GM21825 (cell line): Measurements from ENCODE around the gene ADAMTS17.

Source experiments
- ATAC-seq: cut with Tn5 transposase; IDR thresholded peaks from one replicate; pipeline ENCODE4 v1.9.1; 2021; ENCODE audit warnings: mild to moderate bottlenecking, moderate library complexity; ENCODE audit not compliant: unreplicated experiment

ADAMTS17 gene

DNA sequence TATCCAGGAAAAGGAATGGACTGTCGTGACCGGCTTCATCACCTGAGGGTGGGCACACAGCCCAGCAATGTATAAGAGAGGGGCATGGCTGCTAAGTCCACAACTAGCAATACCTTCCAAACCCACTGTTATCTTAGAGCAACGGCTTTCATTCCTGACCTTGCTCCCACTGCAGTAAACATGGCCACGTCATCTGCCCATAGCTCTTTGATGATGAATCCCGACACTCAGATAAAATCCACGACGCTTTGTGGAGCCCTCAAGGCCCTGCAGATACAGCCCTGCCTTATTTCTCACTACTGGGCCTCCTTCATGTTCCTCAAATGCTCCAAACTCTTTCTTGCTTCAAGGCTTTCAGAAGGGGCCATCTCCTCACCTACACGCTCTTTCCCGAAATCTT is 114.0 kb downstream of the ADAMTS17 start:
- ATAC-seq: no peak

DNA sequence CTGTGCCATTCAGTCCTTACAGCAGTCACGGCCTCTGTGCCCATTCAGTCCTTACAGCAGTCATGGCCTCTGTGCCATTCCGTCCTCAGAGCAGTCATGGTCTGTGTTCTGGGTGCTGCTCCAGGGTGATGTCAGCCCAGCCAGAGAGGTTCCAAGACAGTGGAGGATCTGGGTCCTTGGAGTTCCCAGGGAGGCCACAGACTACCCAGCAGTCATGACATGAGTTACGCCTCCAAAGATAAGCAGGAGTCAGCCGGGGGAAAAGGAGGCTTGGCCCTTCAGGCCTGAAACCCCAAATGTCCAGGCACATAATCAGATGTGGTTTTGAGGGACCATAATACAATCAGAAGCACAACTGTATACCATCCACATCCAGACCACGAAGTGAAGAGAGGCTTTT is 115.7 kb downstream of the ADAMTS17 start:
- no peak for ATAC-seq

DNA sequence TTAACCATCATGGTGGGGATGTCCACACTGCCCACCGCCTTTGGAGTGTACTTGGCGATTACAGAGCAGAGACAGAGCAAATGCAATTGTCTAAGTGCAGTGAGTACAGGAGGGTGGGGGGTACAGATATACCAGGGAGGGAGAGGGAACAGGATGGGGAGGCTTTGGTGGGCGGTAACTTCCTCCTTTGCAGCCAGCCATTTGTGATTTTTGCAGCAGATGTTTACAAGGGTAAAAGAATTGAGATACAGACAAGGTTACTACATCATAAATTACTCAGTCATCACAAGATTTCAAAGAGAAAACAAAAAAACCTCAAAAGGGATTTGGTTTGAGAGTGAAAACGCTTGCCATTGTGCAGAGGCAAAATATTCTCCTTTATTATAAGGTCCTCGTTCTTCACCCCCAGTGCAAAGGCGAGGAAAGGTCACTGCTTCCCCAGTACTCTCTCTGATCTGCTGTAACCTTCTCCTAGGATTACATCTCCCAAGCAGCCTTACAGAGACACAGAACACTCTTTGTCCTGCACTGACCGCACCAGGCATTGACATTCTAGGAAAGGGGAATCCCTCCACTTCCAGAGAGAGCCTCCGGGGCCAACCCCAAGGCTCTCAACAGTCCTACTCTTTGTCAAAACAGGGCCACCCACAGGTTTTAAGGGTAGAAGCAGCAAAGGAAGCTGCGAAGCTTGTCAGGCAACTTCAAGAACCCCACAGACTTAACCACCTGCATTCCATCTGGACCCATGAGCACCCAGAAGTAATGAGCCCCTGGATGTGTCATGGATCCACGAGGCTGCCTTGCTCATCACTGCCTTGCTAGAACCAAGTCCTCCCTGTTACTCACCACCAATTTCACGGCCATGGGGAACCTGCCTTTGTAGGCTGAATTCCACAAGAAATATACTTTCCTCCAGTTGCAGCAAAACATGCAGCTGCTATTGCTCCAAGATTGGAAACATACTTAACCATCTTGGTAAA is 117.3 kb downstream of the ADAMTS17 start:
- ATAC-seq: no peak

DNA sequence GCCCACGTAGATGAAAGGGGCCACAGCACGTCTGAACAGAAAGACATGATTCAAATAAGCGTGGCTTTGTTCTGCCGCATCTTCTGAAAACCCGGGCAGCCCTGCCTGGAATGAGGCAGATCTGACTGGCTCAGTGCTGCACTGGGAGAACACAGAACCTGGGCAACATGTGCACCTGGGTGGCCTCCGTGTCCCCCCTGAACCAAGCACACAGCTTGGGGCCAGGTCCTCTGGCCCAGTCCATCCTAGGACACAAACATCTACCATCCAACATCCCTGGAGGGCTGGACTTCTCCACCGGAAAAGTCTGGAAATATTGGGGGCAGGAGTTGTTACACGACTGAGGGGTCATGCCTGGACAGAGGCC is 119.4 kb downstream of the ADAMTS17 start:
- ATAC-seq: no peak

DNA sequence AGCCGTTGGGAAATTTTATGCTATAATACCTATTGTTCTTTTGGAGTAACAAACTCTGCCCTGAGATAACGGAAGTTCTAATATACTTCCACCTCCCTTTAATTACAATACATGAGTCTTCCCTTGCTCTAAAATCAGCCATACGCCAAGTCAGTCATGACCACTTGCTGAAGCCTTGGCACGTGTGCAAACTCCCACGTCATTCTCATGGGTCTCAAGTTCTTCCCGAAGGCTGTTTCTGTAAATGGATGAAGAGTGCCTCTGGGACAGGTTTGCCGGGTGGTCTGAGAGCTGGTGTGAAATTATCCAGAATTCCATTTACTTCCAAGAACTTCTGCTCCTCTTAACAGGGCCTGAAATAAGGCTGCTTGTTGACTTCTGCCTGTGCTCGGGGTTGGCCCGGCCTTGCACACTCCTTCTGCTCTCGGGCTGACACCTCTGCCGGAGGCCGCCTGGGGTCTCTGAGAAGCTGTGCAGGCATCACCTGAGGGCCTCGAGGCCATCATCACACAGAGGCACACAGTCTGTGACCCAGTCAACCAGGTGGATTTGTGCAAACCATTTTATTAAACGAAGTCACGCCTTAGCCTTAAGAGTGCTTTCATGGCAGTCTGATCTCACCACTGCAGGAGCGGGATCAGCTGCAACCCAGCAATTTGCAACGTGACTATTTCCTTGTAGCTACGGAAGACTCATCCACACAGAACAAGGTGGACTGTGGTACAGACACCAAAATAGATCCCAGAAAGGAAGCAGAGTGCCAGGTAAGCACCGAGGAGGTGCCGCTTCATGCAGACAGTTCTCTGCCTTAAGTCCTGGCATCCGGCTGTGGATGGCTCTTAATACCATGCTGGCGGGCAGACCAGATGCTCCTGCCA is 120.1 kb downstream of the ADAMTS17 start:
- no peak for ATAC-seq

DNA sequence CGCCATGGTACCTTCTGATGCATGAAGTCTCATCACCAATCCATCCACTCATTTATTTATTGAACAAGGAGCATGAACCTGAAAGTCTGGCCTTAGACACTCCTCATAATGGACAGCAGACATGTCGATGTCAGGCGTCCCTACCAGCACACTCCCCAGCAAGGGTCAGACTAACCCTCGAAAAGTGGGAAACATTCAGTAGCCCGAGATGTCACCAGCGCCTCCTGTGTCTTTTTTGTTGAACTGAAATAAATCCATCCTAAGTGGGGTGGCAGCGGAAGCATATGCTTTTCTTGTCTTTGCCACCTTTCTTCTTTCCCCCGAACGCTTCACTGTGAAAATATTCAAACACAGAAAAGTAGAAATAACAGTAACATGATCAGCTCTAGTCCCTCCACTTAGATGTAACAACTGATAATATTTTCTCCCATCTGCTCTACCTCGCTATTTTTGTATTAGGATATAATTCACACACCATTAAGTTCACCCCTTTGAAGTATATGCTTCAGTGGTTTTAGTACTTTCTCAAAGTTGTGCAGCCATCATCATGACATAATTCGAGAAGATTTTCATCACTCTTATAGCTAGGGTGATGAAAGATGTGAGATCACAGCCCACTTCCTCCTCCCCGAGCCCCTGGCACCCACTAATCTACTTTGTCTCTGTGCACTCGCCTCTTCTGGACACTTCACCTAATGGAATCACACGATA is 121.6 kb downstream of the ADAMTS17 start:
- no peak for ATAC-seq

DNA sequence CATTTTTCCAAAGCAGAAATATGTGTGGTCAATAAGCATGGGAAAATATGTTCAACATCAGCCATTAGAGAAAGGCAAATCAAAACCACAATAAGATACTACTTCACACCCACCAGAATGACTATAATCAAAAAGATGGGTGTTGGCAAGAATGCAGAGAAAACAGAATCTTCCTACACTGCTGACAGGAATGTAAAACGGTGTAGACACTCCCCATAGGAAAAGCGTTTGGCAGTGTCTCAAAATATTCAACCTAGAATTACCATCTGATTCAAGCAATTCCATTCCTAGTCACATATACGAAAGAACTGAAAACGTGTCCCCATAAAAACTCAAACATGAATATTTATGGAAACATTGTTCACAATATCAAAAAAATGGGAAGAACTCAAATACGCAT is 123.3 kb downstream of the ADAMTS17 start:
- ATAC-seq: no peak

DNA sequence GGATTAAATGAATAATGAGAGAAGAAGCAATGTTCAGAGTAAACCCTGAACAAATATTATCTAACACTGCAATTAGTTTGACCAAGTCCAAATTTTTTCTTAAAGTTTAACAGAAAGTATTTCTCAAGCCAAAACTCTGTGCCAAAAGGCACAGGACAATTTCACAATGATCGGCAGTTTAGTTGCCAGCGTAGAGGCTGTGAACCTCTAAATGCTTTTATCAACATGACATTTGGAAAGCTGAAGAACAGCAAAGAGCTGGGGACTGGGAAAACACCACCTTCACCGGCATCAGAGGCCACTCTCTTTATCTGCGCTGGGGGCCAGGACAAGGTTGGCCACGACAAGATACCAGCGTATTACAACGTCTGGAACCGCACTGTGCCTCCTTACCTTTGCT is 125.6 kb downstream of the ADAMTS17 start:
- ATAC-seq: no peak

DNA sequence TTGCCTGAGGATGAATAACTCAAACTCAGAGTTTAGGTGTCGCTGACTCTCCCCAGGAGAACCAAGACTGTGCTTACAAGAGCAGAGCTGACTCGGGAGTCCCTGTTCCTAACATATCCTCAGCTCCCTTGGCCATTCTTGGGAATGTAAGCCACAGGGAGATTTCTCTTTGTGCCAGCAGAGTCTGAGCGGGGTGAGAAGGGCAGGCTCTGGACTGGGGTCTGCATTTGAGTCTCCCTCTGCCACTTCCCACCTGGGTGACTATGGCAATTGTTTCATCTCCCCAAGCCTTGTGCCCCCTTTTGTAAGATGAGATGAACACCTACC is 126.0 kb downstream of the ADAMTS17 start:
- no peak for ATAC-seq

DNA sequence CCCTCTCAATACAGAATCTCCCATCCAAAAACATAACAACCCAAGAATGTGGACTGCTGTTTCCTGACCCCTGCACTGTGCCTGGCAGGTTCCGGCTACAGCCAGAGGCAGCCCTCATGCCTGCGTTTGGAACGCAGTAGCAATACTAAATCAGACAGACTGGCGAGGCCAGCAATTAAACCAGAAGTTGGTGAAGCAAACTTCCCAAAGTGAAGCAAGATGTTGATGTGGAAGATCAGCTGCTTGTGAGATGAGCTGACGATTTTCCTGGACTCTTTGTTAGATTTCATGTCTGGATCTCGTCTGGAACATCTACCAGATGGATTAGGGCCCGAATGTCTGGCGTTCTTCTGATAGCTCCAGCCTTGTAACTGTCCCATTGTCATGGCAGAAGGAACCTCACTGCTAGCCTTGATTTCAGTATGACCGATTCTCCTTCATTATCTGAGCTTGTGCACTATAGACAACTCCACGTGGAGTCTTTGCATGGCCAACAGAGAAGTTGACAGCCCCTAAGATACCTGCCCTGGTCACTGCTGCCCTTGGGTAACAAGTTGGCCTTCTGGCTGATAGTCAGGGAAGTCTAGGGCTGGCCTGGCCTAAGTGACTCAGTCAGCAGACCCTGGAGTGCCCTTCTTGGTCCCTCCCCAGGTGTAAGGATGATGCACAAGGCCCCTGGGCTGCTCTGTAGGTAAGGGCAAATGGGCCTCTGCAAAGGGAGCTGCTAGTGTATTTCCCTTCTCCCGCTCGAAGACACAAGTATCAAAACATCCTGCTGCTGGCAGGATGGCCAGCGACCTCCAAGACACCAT is 126.5 kb downstream of the ADAMTS17 start:
- no peak for ATAC-seq

DNA sequence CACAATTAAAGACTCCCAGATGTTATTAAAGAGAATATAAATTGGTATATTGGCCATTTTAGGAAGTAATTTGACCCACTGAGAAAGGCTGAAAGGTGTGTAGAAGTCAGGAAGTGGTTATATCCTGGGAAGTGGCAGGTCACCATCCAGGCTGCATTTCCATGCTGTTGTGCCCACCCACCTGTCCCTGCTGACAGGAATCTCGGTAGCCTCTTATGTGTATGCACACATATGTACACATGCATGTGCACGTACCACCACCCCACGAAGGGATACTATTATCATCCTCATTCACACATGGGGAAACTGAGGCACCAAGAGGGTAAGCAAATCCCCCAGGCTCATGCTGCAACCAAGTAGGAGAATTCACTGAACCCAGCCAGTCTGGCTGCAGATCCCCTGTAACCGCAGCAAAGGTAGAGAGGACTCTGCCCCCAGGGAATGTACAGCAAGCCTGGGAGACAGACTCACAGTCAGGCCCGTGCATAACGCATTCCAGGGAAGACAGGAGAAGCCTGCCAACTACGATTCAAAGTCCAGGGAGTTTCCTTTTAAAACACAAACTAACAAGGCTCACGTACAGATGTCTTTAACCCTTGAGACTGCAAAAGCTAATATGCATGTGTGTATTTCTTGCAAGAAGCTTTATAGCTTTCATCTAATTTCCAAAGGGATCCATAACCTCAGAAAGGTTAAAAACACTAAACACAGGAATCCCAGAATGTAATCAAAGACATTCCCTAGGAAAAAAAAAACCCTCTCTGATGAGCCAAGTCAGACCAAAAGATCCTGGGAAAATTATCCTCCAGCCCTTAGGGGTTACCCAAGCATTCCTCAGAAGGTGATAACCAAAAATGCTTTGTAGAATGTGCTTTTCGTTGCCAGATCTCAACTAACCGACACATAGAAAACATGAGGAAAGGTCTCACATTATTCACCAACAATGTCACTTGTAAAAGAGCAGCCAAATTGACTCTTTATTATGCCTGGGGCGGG is 129.6 kb downstream of the ADAMTS17 start:
- no peak for ATAC-seq

DNA sequence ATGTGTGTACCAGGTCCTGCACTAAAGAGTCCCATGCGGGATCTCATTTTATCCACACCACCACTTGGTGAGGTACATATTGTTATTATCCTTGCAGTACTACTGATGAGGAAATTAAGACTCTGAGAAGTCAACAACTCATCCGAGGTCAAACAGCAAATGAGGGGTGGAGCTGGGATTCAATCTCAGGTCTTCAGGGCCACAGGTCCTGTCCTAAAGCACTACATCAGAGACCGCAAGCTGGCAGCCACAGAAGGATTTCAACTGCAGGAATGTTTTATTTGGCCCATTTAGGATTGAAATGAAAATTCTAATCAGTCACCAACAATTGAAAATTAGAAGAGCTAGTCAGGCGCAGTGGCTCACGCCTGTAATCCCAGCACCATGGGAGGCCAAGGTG is 131.4 kb downstream of the ADAMTS17 start:
- no peak for ATAC-seq

DNA sequence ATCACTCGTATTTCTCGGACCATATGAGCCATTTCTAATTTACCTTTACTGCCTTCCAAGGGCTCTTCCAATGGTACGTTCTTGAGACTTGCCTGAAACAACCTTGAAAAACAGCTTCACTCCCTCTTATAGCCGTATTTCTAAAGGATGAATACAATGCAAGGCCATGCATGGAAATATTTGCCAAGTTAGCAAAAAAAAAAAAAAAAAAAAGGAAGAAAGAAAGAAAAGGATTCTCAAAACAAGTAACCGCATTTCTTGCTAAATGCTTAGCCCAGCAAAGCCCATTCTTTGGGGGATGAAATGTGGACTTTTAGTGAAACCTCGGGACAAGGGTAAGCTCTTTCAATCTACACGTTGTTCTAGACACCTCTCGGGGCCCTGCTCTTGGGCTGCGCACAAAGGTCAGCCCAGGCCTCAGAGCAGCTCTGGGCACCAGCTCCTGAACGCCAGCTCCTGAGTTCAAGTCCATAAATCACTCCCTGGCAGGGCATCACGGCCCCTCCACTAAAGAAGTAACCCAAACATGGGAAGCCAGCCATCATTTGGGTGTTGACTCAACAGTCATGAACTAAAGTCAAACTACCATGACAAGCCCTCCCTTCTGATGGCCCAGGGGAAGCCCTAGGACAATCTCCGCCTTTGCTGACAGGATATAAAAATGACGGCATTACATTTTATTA is 132.7 kb downstream of the ADAMTS17 start:
- no peak for ATAC-seq

DNA sequence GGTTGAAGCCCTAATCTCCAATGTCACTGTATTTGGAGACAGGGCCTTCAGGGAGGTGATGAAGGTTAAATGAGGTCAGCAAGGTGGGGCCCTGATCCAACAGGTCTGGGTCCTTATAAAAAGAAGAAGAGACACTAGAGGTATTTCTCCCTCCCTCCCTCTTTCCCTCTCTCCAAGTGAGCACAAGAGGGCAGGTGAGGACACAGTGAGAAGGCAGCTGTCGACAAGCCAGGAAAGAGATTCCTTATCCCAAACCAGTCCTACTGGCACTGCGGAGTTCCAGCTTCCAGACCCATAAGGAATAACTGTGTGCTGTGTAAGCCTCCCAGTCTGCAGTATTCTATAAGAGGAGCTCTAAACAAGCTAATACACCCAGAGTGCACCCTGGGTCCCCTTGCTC is 134.7 kb downstream of the ADAMTS17 start:
- ATAC-seq: no peak

DNA sequence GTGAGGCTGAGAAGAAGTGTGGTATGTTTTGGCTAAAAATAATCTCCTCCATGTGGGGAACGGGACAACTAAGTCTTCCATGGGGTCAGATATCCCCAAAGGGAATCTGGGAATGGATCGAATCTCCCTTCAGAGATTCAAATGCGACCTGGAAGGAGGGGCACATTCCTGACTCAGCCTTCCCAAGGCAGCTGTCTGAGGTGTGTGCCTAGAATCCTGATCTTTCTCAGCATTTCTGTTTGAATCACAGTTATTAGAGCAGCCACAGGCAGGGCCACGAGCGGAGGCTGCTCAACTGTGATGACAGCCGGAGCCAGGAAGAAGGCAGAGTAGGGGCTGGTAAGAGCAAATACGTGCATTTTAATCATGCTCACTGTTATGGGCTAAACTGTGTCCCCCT is 135.1 kb downstream of the ADAMTS17 start:
- no peak for ATAC-seq

DNA sequence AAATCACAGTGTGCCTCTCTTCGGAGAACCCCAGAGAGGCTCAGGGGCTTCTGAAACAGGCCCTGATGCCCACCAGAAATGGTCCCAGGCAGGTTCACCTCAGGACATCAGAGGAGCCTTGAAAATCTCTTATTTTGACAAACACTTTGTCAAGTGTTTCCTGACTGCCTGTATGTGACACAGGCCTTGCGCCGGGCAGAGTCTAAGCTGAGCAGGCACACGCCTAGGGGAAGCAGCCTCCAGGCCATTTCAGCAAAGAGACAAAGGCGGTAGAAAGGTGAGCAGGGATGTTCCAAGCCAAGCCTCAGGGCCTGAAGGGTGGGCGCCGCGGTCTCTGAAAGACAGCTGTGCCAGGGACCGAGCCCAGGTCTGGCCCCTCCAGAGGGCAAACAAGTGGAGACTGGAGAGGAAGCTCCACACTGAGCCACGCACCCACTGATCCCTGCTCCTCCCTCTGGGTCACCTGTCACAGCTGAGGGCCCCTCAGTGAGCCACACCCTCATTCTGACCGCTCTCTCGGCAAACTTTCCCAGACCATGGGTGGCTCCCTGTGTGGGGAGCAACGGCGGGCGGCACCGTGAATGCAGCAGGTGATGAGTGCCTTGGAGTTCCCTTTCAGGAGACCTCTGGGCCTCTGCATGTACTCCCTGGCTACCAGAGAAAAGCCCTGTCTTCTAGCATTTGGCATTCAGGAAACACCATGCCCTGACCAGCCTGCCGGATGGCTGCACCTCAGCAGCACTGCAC is 136.1 kb downstream of the ADAMTS17 start:
- ATAC-seq: no peak

DNA sequence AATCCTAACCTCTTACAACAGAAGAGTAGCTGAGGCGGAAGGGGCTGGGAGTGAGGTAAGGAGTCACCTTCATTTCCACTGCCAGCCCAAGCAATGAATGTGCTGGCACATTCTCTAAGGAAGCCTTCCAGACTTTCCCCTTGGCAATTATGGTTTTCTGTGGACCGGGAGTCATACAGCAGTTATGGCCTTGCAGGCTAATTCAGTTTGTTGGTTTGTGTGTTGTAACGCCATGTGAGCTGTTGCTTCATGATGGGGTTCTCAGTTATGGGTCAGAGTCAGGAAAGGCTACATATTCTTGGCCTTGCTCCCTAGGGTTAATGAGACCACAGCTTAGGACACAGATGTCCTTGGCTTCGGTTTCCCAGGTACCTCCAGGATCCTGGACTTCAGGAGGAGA is 137.0 kb downstream of the ADAMTS17 start:
- no peak for ATAC-seq

DNA sequence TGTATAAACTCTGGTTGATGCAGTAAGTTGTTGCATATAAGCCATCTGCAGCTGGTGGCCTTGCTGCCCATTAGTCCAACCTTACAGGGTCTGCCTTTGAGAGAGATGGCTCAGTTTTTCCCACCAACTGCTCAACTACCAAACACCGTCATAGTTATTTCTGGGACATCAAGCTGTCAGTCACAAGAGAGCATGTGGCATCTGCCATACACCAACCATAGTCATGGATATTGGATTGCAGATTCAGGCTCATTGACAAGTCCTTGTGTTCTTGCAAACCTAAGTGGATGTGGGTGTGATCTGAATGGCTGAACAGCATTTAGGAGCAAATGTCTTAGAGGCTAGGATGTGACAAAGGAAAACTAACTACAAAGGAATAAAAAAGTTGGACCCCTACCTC is 137.6 kb downstream of the ADAMTS17 start:
- ATAC-seq: no peak
